ENCODE results near the gene ACAP2.

GRCh38 chr3:195403841-195404408, 38.9 kb downstream of the ACAP2 start:
- no peak for TF ChIP-seq EZH2 (IDR thresholded peaks at IDR 0.05; ENCODE audit: borderline replicate concordance)
- TF ChIP-seq CTCF (IDR thresholded peaks at IDR 0.05; ENCODE audit: poor library complexity): no peak
- no peak for TF ChIP-seq EZH2phosphoT487 (IDR thresholded peaks at IDR 0.05; ENCODE audit: low read depth, severe bottlenecking, unreplicated experiment)

All from hepatocyte (in vitro differentiated cells).